K562 treated with DMSO at 1 percent for 48 hours (cell line): Measurements from ENCODE around the gene HMGA1. TPM values are rescaled to one million over a fixed set of nuclear protein-coding genes. Genes with fewer than 3 reads are reported as not detected.

Experiments used
- total RNA-seq: library from RNA; unstranded; fragments of 300-600 nt; gene quantifications from 2 replicates; pipeline ENCODE4 v1.2.3, GENCODE V29; 2022; ENCODE audit warnings: low replicate concordance; ENCODE audit errors: extremely low read depth

HMGA1 gene
- 996 and 1,124 TPM in 2 replicates for total RNA-seq

GRCh38 chr6:34236443-34237315, at the start of gene HMGA1:
Gene HMGA1, plus strand, starts transcription at chr6:34236873. Its CDS starts 3,908 bp downstream, at chr6:34240781.

GRCh38 chr6:34248727-34249468, 12.2 kb downstream of the HMGA1 start, which contains the start of gene SMIM29:
Gene SMIM29, minus strand, starts transcription at chr6:34249006. Its CDS starts 1,215 bp downstream, at chr6:34247791.

Other genes starting within 250 kb of the HMGA1 start
- gene GRM4, start 90.8 kb upstream of the HMGA1 start, total RNA-seq = not detected in 2 replicates
- gene SMIM29, start 12.1 kb downstream of the HMGA1 start, total RNA-seq = not detected in 2 replicates
- gene NUDT3, start 155.8 kb downstream of the HMGA1 start, total RNA-seq = not detected in 2 replicates
- gene RPS10, start 189.2 kb downstream of the HMGA1 start, total RNA-seq = 1,846 TPM in 1 of 2 replicates, not detected in the other
- not detected in 2 replicates for gene PACSIN1, start 229.2 kb downstream of the HMGA1 start, total RNA-seq